ENCODE data around the gene TLR3. TPM values are rescaled to one million over a fixed set of nuclear protein-coding genes. Genes with fewer than 3 reads are reported as not detected.

TLR3 gene
- total RNA-seq = 0.68 and 7.5 TPM in 2 replicates

DNA sequence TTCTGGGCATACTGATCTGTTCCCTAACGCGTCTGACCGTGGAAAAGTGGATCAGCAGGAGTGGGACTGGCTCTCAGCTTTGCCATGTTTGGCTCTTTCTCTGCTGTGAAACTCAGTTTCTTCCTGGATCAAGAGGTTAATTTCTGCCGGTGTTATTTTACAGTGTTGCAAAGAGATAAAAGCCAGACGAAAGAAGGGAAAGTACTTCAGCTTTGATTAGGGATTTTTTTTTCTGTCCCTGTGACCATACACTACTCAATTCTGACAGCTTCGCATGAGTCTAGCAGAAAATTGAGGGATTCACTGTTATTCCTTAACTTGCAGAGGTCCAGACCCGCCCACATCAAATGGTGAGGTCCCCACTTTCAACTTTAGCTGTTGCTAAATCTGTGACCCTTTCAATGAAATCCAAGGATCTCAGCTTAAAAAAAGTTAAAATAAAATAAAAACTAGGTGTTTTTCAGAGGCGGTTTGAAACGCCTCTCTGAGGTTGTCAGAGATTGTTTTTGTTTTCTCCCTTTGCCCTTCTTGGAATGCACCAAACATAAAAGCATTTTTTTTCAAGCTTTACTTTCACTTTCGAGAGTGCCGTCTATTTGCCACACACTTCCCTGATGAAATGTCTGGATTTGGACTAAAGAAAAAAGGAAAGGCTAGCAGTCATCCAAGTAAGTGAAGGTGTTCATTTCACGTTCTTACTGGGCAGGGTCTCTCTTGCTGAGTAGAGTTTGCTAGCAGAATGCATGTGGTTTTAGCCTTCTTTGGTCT is at the start of gene TLR3:
TLR3 (plus strand) TSS at position 576 of the 768 bp plus-strand sequence. CDS start 7,464 bp downstream, outside the sequence.

DNA sequence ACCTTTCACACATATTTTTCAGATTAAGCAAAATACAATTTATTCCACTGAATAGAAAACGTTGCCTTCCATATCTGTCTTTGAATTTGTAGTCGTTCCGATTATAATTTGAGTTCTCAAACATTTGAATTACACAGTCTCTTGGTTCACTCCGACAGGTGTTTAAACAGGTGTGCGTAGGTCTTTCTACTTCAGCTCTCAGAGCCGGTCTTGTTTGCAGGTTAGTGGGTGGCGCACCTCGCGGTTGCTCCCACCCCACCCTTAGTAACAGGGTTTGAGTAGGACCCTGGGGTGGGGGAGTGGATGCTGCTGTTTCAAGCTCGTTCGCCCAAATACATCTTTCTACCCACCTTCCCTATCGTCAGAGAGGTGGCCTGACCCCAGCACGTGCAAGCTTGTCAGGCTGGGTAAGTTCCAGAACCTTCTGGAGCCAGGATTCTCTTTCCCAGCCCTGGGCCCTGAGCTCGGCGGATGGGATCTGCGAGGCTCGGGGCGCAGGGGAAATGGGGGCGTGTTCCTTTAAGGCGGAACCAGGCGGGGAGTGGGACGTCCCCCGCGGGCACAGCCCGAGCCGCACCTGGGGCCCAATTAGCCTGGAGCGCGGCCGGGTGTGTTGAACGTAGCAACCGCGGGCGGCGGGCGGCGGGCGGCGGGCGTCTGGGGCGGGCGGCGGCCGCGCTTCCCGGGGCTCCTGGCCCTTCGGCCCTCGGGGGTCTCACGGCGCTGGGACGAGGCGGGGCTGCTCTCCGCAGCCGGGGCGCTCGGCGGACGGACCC is 35.3 kb downstream of the TLR3 start, which contains the start of gene FAM149A:
FAM149A (plus strand) TSS at position 591 of the 776 bp plus-strand sequence.

Other genes starting within 250 kb of the TLR3 start
- under 0.01 and 1.7 TPM in 2 replicates for gene FAM149A, start 35.5 kb downstream of the TLR3 start, total RNA-seq
- 2.7 and 16.4 TPM in 2 replicates for gene CYP4V2, start 122.4 kb downstream of the TLR3 start, total RNA-seq
- not detected in 2 replicates for gene KLKB1, start 158.4 kb downstream of the TLR3 start, total RNA-seq
- gene F11, start 197.0 kb downstream of the TLR3 start, total RNA-seq = not detected in 2 replicates

All from nasal cavity respiratory epithelium epithelial cell of viscerocranial mucosa (primary cell).